Measurements from ENCODE around the gene NIM1K. TPM values are rescaled to one million over a fixed set of nuclear protein-coding genes. Genes with fewer than 3 reads are reported as not detected.
A peak's percentile ranks its signal among the peaks of the same experiment; 100 is the strongest.
"Not testable (repeated sequence)": the region's sequence is repeated elsewhere in the genome, so short reads cannot be mapped to it uniquely, and the experiment has no call there.

NIM1K gene
- total RNA-seq, 6 experiments from 2014 or later, result 0.14 to 0.85 (median 0.38) TPM

DNA sequence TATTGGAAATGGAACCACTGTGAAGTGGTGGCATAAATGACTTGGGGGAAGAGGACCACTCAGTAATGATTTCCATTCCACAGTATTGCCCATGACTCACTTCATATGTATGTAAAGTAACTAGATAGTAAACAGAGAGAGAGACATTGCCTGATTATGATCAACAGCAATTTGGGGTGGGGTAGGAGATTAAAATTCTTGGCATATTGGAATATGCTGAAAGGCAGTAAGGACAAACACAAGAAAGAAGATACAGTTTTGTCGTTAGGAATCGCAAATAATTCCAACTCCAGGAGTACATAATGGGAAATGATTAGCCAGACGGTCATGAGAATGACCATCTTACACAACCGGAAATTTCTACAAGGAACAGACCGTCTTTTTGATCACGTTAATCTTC, 122.7 kb downstream of the NIM1K start:
- Mint-ChIP-seq H3K4me1 (ENCODE audit: low read depth) (peaks cover 37% of the 10 kb centered on the region), H3K27ac (no peak overlapping the region), H3K9me3 (no peaks in the 10 kb centered on the region; the same call in 1 of the 2 replicates), H3K4me3 (no peak overlapping the region), H3K36me3 (ENCODE audit: low read depth) (peaks cover 6% of the 10 kb centered on the region; the same call in 1 of the 2 replicates), H3K27me3 (ENCODE audit: insufficient read depth) (peaks cover 8% of the 10 kb centered on the region)
- TF ChIP-seq, protein P1, sequence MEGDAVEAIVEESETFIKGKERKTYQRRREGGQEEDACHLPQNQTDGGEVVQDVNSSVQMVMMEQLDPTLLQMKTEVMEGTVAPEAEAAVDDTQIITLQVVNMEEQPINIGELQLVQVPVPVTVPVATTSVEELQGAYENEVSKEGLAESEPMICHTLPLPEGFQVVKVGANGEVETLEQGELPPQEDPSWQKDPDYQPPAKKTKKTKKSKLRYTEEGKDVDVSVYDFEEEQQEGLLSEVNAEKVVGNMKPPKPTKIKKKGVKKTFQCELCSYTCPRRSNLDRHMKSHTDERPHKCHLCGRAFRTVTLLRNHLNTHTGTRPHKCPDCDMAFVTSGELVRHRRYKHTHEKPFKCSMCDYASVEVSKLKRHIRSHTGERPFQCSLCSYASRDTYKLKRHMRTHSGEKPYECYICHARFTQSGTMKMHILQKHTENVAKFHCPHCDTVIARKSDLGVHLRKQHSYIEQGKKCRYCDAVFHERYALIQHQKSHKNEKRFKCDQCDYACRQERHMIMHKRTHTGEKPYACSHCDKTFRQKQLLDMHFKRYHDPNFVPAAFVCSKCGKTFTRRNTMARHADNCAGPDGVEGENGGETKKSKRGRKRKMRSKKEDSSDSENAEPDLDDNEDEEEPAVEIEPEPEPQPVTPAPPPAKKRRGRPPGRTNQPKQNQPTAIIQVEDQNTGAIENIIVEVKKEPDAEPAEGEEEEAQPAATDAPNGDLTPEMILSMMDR (IDR thresholded peaks at IDR 0.05), result no peak
- no peak for DNase-seq

DNA sequence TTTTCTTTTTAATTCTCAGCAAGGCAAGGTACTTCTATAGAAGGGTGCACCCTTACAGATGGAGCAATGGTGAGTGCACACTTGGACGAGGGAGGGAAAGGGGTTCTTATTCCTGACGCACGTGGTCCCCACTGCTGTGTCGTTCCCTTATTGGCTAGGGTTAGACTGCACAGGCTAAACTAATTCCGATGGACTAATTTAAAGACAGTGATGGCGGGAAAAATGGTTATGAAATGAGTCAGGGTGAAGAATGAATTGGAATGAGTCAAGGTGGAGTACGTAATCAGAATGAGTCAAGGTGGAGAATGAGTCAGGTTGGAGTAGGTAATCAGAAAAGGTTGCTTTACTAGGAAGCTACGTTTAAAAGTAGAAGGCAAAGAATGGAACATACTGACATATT, 123.2 kb downstream of the NIM1K start:
- TF ChIP-seq, protein P1 (IDR thresholded peaks at IDR 0.05), result no peak
- Mint-ChIP-seq H3K4me1 (ENCODE audit: low read depth) (peaks cover 32% of the 10 kb centered on the region), H3K9me3 (no peaks in the 10 kb centered on the region; the same call in 1 of the 2 replicates), H3K4me3 (no peak overlapping the region), H3K27me3 (ENCODE audit: insufficient read depth) (peaks cover 8% of the 10 kb centered on the region), H3K27ac (no peak overlapping the region), H3K36me3 (ENCODE audit: low read depth) (peaks cover 6% of the 10 kb centered on the region; the same call in 1 of the 2 replicates)
- DNase-seq, result peak; percentile 35

DNA sequence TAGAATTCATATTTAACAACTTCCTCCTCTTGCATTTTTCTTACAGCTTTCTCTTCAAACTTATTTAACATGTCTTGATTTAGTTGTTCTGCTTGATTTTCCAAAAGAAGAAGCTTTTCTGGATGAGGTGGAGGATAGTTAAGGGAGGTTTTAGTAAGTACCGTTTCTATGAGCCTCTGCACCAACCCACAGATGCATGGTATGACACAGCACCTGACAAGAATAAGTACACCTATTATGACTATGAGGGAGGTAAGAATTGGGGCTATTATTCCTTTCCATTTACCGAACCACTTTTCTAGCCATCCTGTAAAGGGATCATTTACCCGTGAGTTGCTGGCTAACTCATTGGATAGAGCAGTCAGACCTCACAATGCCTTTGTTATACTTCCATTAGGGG, 123.7 kb downstream of the NIM1K start:
- peaks cover 32% of the 10 kb centered on the region for H3K4me1 Mint-ChIP-seq (ENCODE audit: low read depth)
- no peaks in the 10 kb centered on the region; the same call in 1 of the 2 replicates for H3K9me3 Mint-ChIP-seq
- no peak for DNase-seq
- peaks cover 8% of the 10 kb centered on the region for H3K27me3 Mint-ChIP-seq (ENCODE audit: insufficient read depth)
- peaks cover 6% of the 10 kb centered on the region; the same call in 1 of the 2 replicates for H3K36me3 Mint-ChIP-seq (ENCODE audit: low read depth)
- TF ChIP-seq, protein P1 (IDR thresholded peaks at IDR 0.05), result no peak
- no peak overlapping the region for H3K4me3 Mint-ChIP-seq
- no peak overlapping the region for H3K27ac Mint-ChIP-seq

DNA sequence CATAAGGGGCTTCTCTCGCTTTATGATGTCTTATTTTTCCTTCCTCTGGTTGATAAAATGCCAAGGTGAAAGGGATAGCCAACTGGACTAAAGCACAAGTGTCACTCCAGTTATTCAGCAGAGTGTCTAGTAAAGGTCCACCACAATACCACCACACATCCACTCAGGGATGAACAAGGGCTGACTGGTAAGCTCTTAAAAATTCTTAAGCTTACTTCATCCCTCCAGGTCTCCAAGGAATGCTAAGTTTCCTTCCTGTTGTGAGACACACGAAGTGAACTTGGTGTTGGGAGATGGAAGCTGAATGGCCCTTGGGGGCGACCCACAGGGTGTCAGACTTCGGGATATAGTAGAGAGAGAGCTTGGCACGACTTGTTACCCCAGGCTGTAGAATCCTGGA, 124.4 kb downstream of the NIM1K start:
- no peak for DNase-seq
- Mint-ChIP-seq H3K4me1 (ENCODE audit: low read depth) (peaks cover 32% of the 10 kb centered on the region), H3K9me3 (no peaks in the 10 kb centered on the region; the same call in 1 of the 2 replicates), H3K36me3 (ENCODE audit: low read depth) (peaks cover 6% of the 10 kb centered on the region; the same call in 1 of the 2 replicates), H3K27me3 (ENCODE audit: insufficient read depth) (peaks cover 8% of the 10 kb centered on the region), H3K4me3 (no peak overlapping the region), H3K27ac (no peak overlapping the region)
- TF ChIP-seq, protein P1 (IDR thresholded peaks at IDR 0.05), result no peak

DNA sequence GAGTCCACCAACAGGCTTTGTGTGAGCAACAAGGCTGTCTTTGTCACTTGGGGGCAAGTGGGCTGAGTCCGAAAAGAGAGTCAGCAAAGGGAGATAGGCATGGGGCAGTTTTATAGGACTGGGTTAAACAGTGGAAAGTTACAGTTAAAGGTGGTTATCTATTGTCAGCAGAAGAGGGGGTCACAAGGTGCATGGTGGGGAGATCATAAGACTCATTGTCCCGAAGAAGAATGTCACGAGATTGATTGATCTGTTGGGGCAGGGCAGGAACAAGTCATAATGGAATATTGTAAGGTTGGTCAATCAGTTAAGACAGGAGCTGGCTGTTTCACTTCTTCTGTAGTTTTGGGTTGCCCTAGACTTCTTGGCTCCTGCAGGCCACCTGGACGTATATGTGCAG, 128.8 kb downstream of the NIM1K start:
- Mint-ChIP-seq H3K27me3 (ENCODE audit: insufficient read depth) (peaks cover 7% of the 10 kb centered on the region), H3K36me3 (ENCODE audit: low read depth) (no peaks in the 10 kb centered on the region), H3K4me1 (ENCODE audit: low read depth) (no peaks in the 10 kb centered on the region), H3K27ac (no peak overlapping the region), H3K4me3 (no peak overlapping the region), H3K9me3 (no peaks in the 10 kb centered on the region)
- no peak for DNase-seq
- TF ChIP-seq, protein P1 (IDR thresholded peaks at IDR 0.05), result no peak

DNA sequence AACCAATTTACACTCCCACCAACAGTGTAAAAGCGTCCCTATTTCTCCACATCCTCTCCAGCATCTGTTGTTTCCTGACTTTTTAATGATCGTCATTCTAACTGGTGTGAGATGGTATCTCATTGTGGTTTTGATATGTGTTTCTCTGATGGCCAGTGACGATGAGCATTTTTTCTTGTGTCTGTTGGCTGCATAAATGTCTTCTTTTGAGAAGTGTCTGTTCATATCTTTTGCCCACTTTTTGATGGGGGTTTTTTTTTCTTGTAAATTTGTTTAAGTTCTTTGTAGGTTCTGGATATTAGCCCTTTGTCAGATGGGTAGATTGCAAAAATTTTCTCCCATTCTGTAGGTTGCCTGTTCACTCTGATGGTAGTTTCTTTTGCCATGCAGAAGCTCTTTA, 131.5 kb downstream of the NIM1K start:
- H3K36me3 Mint-ChIP-seq (ENCODE audit: low read depth); H3K27ac Mint-ChIP-seq; H3K9me3 Mint-ChIP-seq; DNase-seq; H3K4me3 Mint-ChIP-seq; H3K4me1 Mint-ChIP-seq (ENCODE audit: low read depth): not testable (repeated sequence)
- H3K27me3 Mint-ChIP-seq (ENCODE audit: insufficient read depth), result peaks cover 10% of the 10 kb centered on the region

DNA sequence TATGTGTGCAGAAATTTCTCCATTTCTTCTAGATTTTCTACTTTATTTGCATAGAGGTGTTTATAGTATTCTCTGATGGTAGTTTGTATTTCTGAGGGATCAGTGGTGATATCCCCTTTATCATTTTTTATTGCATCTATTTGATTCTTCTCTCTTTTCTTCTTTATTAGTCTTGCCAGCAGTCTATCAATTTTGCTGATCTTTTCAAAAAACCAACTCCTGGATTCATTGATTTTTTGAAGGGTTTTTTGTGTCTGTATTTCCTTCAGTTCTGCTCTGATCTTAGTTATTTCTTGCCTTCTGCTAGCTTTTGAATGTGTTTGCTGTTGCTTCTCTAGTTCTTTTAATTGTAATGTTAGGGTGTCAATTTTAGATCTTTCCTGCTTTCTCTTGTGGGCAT, 133.6 kb downstream of the NIM1K start:
- not testable (repeated sequence) for DNase-seq; H3K4me1 Mint-ChIP-seq (ENCODE audit: low read depth); H3K9me3 Mint-ChIP-seq; H3K27ac Mint-ChIP-seq; H3K27me3 Mint-ChIP-seq (ENCODE audit: insufficient read depth); H3K4me3 Mint-ChIP-seq; H3K36me3 Mint-ChIP-seq (ENCODE audit: low read depth)
